HEK293T (cell line): ENCODE results near the gene MMD2.

Experiments
- ELF4 ChIP-seq: fragments of 450-650 bp; IDR thresholded peaks from 2 replicates; pipeline ENCODE4 v1.6.1; 2017; ENCODE audit warnings: antibody characterized with exemption
- FOXK2 ChIP-seq: fragments of 450-650 bp; IDR thresholded peaks from 2 replicates; pipeline ENCODE4 v1.6.1; 2016; ENCODE audit warnings: mild to moderate bottlenecking
- L3MBTL2 ChIP-seq: fragments of 450-650 bp; conservative IDR thresholded peaks from 2 replicates; pipeline ENCODE4 v1.6.1; 2016; ENCODE audit warnings: mild to moderate bottlenecking
- LEF1 ChIP-seq: fragments of 450-650 bp; IDR thresholded peaks from 2 replicates; pipeline ENCODE4 v1.6.1; 2017; ENCODE audit warnings: mild to moderate bottlenecking, borderline replicate concordance
- NFRKB ChIP-seq: fragments of 450-650 bp; IDR thresholded peaks from 2 replicates; pipeline ENCODE4 v1.6.1; 2016; ENCODE audit warnings: mild to moderate bottlenecking, moderate library complexity
- PKNOX1 ChIP-seq: fragments of 450-650 bp; IDR thresholded peaks from 2 replicates; pipeline ENCODE4 v1.6.1; 2016
- SP1 ChIP-seq: fragments of 450-650 bp; IDR thresholded peaks from 2 replicates; pipeline ENCODE4 v1.6.1; 2017
- SUZ12 ChIP-seq: fragments of 450-650 bp; IDR thresholded peaks from 2 replicates; pipeline ENCODE4 v1.6.1; 2016; ENCODE audit warnings: mild to moderate bottlenecking
- TARDBP ChIP-seq: fragments of 450-650 bp; IDR thresholded peaks from 2 replicates; pipeline ENCODE4 v1.6.1; 2016

- no peak for TF ChIP-seq ELF4
- no peak for TF ChIP-seq FOXK2
- no peak for TF ChIP-seq PKNOX1
- TF ChIP-seq TARDBP = no peak
- TF ChIP-seq SP1 = no peak
- TF ChIP-seq NFRKB = no peak
- TF ChIP-seq L3MBTL2 = no peak
- TF ChIP-seq LEF1 = no peak
- no peak for TF ChIP-seq SUZ12
Observed at GRCh38 chr7:4948402-4948801, 10.6 kb downstream of the MMD2 start.
